ENCODE data around the gene LRRC15.

Gene LRRC15

DNA sequence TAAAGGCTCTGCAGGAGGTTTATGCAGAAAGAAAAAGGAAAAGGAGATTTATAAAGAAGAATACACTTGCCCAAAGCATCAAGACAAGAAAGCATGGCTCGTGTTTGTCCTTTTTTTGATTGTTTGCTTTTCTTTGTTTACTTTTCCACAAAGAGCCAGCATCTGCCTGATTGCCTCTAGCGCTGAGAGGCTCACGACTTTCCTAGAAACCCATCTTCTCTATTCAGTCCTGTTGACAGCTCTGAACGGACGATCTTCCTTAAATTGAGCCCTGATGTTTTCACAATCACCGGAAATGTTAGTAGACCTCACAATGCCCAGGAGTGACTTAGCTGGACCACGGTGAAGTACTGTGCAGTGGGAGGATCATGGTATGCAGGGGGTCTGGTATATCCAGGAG, 17.1 kb upstream of the LRRC15 start:
- TF ChIP-seq, protein P1, sequence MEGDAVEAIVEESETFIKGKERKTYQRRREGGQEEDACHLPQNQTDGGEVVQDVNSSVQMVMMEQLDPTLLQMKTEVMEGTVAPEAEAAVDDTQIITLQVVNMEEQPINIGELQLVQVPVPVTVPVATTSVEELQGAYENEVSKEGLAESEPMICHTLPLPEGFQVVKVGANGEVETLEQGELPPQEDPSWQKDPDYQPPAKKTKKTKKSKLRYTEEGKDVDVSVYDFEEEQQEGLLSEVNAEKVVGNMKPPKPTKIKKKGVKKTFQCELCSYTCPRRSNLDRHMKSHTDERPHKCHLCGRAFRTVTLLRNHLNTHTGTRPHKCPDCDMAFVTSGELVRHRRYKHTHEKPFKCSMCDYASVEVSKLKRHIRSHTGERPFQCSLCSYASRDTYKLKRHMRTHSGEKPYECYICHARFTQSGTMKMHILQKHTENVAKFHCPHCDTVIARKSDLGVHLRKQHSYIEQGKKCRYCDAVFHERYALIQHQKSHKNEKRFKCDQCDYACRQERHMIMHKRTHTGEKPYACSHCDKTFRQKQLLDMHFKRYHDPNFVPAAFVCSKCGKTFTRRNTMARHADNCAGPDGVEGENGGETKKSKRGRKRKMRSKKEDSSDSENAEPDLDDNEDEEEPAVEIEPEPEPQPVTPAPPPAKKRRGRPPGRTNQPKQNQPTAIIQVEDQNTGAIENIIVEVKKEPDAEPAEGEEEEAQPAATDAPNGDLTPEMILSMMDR (IDR thresholded peaks at IDR 0.05; ENCODE audit: low read depth, low read length, missing control alignments), result no peak
- no peak overlapping the region for H3K4me3 ChIP-seq (ENCODE audit: low read depth, low read length)
- no peak for DNase-seq (ENCODE audit: low read depth)

DNA sequence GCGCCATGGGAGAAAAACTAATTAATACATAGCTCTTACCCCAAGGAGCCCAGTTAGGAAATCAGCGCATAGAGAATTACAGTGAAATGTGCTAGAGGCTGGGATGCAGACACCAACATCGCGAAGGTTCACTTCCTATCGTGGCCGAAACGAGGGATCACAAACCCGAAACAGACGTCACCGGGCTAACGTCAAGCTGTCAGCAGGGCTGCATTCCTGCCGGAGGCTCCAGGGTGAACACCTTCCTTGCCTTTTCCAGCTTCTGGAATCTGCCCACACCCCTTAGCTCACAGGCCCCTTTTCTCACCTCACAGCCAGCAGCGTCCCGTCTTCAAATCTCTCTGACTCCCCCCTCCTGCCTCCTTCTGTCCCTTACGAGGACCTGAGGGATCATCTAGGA, 16.5 kb upstream of the LRRC15 start:
- TF ChIP-seq, protein P1 (IDR thresholded peaks at IDR 0.05; ENCODE audit: low read depth, low read length, missing control alignments), result no peak
- H3K4me3 ChIP-seq (ENCODE audit: low read depth, low read length), result no peak overlapping the region
- no peak for DNase-seq (ENCODE audit: low read depth)

DNA sequence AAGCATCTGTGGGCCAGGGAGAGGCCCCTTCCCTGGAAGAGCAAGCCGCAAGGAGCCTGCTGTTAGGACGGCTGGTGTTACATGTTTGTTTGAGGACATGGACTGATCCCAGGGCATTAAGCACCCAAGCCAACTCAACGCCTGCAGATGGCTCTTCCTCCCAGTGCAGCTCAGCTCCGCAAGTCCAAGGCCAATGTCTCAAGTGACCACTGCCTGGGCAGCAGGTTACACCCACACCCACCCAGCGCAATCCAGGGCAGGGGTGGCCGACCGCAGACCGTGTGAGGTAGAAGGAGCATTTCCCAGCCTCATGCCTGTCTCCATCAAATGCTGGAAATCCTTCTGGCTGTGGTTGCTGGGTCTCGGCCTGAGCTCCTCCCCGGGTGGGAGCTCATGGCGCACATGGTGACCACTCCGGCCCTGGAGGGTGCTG, 15.0 kb upstream of the LRRC15 start:
- DNase-seq (ENCODE audit: low read depth), result no peak
- H3K4me3 ChIP-seq (ENCODE audit: low read depth, low read length), result no peak overlapping the region
- TF ChIP-seq, protein P1 (IDR thresholded peaks at IDR 0.05; ENCODE audit: low read depth, low read length, missing control alignments), result no peak

DNA sequence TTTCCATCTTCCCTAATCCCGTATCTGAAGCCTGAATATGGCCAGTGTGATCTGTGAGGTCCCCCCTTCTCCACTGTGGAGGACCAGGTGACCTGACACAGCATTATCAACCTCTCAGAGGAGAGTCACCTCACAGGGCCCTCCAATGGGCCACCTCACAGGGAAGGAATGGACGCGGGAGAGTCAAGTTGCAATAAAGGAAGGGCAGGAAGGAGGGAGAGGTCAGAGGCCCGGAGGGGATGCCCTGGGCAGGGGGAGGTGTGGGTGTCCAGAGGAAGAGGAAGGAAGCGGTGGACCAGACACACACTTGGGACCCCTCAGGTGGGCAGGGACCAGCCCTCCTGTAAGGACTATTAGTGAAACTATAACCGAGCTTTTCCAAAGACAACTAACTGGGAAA, 14.6 kb upstream of the LRRC15 start:
- DNase-seq (ENCODE audit: low read depth), result no peak
- TF ChIP-seq, protein P1 (IDR thresholded peaks at IDR 0.05; ENCODE audit: low read depth, low read length, missing control alignments), result no peak
- H3K4me3 ChIP-seq (ENCODE audit: low read depth, low read length), result no peak overlapping the region

DNA sequence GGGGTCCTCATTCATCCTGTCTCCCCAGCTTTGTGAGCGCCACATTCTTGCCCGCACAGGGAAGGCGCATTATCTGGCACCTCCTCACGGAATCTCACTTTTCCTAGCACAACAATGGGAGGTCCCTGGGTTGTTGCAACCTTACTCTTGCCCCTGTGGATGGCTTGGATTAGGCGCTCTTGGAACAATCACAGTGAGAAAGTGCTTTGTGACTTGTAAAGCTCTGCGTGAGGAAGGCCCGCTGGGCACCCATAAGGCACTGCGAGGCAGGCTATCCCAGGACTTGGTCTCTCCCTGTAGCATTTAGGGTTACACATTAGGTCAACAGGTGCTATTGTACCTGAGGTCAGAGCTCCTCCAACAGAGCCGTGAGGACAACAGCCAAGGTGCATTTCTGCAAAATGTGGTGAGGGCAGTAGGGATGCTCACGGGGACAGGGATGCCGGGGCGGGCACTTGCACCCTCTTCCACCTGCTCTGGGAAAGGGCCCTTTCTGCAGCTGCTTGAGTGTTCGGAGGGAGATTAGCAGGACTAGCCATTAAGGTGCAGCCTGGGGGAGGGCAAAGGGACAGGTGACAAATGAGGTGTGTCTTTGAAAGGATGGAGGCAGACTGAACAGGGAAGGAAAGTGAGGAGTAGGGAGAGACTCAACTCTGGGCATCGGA, 13.9 kb upstream of the LRRC15 start:
- no peak overlapping the region for H3K4me3 ChIP-seq (ENCODE audit: low read depth, low read length)
- no peak for DNase-seq (ENCODE audit: low read depth)
- TF ChIP-seq, protein P1 (IDR thresholded peaks at IDR 0.05; ENCODE audit: low read depth, low read length, missing control alignments), result no peak

DNA sequence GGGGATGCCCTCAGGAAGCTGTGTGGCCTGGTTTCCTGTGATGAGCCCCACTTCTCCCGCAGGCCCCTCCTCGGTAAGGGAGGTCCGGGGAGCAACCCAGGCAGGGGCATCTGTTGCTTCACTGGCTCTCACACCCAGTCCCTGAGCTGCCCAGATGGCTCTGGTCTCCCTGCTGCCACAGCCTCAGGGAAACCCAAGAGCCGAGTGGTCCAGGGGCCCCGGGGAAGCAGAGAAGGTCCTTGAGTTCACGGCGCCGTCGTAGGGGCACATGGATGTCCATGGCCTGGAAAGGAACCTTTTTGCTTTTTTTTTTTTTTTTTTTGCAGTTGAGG, 13.3 kb upstream of the LRRC15 start:
- TF ChIP-seq, protein P1 (IDR thresholded peaks at IDR 0.05; ENCODE audit: low read depth, low read length, missing control alignments), result no peak
- H3K4me3 ChIP-seq (ENCODE audit: low read depth, low read length), result no peak overlapping the region
- no peak for DNase-seq (ENCODE audit: low read depth)

DNA sequence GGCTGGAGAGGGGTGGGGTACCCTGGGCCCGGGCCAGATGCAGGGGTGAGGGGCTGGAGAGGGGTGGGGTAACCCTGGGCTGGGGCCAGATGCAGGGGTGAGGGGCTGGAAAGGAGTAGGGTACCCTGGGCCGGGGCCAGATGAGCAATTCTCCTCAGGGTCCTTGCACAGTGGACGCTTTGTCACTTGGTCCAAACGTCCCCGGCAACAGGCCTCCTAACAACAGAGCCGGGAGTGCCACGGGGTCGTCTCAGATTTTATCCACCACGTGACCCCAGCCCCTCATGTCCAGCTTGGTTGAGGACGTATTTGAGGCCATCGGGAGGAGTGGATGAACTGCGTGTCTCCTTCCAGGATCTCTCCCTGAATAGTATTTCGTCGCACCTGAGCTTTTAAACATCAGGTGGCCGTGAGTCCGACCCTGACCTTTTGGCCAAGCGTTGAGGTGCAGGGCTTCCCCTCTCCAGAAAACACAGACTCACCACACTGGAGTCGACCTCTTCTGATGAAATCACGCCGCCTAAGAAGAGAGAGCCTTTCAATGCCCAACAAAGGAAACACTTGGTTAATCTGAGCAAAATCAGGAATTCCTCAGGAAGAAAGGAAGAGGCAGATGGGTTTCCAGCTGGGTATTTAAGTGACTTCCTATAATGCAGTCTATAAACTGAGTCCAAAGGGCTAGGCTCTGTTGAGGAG, 12.8 kb upstream of the LRRC15 start:
- TF ChIP-seq, protein P1 (IDR thresholded peaks at IDR 0.05; ENCODE audit: low read depth, low read length, missing control alignments), result no peak
- no peak for DNase-seq (ENCODE audit: low read depth)
- H3K4me3 ChIP-seq (ENCODE audit: low read depth, low read length), result no peak overlapping the region

All from GM12864 (cell line).